Smooth muscle cell (in vitro differentiated cells): ENCODE results near the gene ZNF783. TPM values are rescaled to one million over a fixed set of nuclear protein-coding genes. Genes with fewer than 3 reads are reported as not detected.
"Not testable (repeated sequence)": the region's sequence is repeated elsewhere in the genome, so short reads cannot be mapped to it uniquely, and the experiment has no call there.

ENCODE experiments used
- DNase-seq: peaks from one replicate; lab custom pipeline; 2025; ENCODE audit not compliant: unreplicated experiment; lab: John Stamatoyannopoulos, UW
- H2AFZ ChIP-seq: fragments of 200-600 bp; sonication (generic); 2 replicates; pipeline ENCODE4 v1.6.0; 2016; ENCODE audit warnings: antibody characterized with exemption, low read depth, mild to moderate bottlenecking
- H3F3A ChIP-seq: fragments of 200-600 bp; sonication (generic); 2 replicates; pipeline ENCODE4 v1.6.0; 2017; ENCODE audit warnings: antibody characterized with exemption, low read depth
- H3K27ac ChIP-seq: fragments of 200-600 bp; sonication (generic); 2 replicates; pipeline ENCODE4 v1.5.1; 2016; ENCODE audit warnings: low read depth, mild to moderate bottlenecking
- H3K27me3 ChIP-seq: fragments of 200-600 bp; sonication (generic); 2 replicates; pipeline ENCODE4 v1.6.1; 2016; ENCODE audit warnings: low read depth, mild to moderate bottlenecking
- H3K36me3 ChIP-seq: fragments of 200-600 bp; sonication (generic); 2 replicates; pipeline ENCODE4 v1.5.1; 2016; ENCODE audit warnings: low read depth
- H3K4me1 ChIP-seq: fragments of 200-600 bp; sonication (generic); 2 replicates; pipeline ENCODE4 v1.5.1; 2016; ENCODE audit warnings: low read depth
- H3K4me2 ChIP-seq: fragments of 200-600 bp; sonication (generic); 2 replicates; pipeline ENCODE4 v1.6.0; 2016; ENCODE audit warnings: mild to moderate bottlenecking
- H3K4me3 ChIP-seq: fragments of 200-600 bp; sonication (generic); 2 replicates; pipeline ENCODE4 v1.5.1; 2016; ENCODE audit warnings: mild to moderate bottlenecking
- H3K79me2 ChIP-seq: fragments of 200-600 bp; sonication (generic); 2 replicates; pipeline ENCODE4 v1.6.0; 2016; ENCODE audit warnings: low read depth, mild to moderate bottlenecking
- H3K9ac ChIP-seq: fragments of 200-600 bp; sonication (generic); 2 replicates; pipeline ENCODE4 v1.6.0; 2016; ENCODE audit warnings: low read depth
- H3K9me3 ChIP-seq: fragments of 200-600 bp; sonication (generic); replicated peaks from 2 replicates; pipeline ENCODE4 v1.5.1; 2016; ENCODE audit warnings: low read depth
- H4K20me1 ChIP-seq: fragments of 200-600 bp; sonication (generic); 2 replicates; pipeline ENCODE4 v1.6.0; 2016; ENCODE audit warnings: low read depth
- WGBS: methylation state at CpG from one replicate; pipeline ENCODE4 v1.1.7; 2016; ENCODE audit warnings: low lambda C conversion rate; 5-methylcytosine and 5-hydroxymethylcytosine counted together
- polyA plus RNA-seq: library from polyadenylated mRNA; unstranded; fragments of >200 nt; fragmentation: Nextera tagmentation; extraction: Ambion mirVana; gene quantifications from 2 replicates; pipeline ENCODE4 v1.2.1, GENCODE V29; 2016
- total RNA-seq: library from RNA; depleted of rRNA; stranded (reverse); fragments of >200 nt; gene quantifications from 2 replicates; pipeline ENCODE4 v1.2.3, GENCODE V29; 2014
- TF ChIP-seq, protein P1 (sequence below): fragments of 200-600 bp; sonication (generic); IDR thresholded peaks from 2 replicates; pipeline ENCODE4 v1.5.1; 2017; ENCODE audit warnings: borderline replicate concordance, mild to moderate bottlenecking, antibody characterized with exemption; ENCODE audit not compliant: insufficient read depth, poor library complexity, severe bottlenecking

ZNF783 gene
- total and polyA plus RNA-seq, 2 experiments from 2014 or later, result 7.2 to 8.1 TPM

DNA sequence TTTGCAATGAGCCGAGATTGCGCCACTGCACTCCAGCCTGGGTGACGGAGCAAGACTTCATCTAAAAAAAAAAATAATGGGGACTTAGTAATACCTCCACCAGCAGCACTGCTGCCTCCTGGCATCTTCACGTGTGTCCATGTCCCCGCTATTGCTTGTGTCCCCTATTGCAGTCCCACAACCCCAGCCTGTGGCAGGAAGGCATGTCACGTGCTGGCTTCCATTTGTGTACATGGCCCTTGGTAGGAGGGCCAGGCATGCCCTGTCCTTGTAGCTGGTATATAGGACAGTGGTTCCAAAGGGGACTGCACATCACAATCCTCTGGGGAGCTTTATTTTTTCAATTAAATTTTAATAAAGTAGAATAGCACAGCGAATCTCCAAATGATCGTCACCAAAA is 5.7 kb downstream of the ZNF783 start:
- Histone ChIP-seq H2AFZ (no peak overlapping the region), H3K9me3 (no peaks in the 10 kb centered on the region), H3K36me3 (peaks cover 15% of the 10 kb centered on the region), H3K27ac (no peak overlapping the region), H3K4me3 (no peak overlapping the region), H3K4me2 (no peak overlapping the region), H4K20me1 (peaks cover 17% of the 10 kb centered on the region), H3K27me3 (no peaks in the 10 kb centered on the region), H3K79me2 (peaks cover 31% of the 10 kb centered on the region), H3F3A (no peaks in the 10 kb centered on the region), H3K9ac (no peak overlapping the region), H3K4me1 (peaks cover 2% of the 10 kb centered on the region)
- DNase-seq, result no peak
- 97% methylated on average over 8 of the region's 8 CpGs for WGBS
- TF ChIP-seq, protein P1, sequence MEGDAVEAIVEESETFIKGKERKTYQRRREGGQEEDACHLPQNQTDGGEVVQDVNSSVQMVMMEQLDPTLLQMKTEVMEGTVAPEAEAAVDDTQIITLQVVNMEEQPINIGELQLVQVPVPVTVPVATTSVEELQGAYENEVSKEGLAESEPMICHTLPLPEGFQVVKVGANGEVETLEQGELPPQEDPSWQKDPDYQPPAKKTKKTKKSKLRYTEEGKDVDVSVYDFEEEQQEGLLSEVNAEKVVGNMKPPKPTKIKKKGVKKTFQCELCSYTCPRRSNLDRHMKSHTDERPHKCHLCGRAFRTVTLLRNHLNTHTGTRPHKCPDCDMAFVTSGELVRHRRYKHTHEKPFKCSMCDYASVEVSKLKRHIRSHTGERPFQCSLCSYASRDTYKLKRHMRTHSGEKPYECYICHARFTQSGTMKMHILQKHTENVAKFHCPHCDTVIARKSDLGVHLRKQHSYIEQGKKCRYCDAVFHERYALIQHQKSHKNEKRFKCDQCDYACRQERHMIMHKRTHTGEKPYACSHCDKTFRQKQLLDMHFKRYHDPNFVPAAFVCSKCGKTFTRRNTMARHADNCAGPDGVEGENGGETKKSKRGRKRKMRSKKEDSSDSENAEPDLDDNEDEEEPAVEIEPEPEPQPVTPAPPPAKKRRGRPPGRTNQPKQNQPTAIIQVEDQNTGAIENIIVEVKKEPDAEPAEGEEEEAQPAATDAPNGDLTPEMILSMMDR, result no peak

DNA sequence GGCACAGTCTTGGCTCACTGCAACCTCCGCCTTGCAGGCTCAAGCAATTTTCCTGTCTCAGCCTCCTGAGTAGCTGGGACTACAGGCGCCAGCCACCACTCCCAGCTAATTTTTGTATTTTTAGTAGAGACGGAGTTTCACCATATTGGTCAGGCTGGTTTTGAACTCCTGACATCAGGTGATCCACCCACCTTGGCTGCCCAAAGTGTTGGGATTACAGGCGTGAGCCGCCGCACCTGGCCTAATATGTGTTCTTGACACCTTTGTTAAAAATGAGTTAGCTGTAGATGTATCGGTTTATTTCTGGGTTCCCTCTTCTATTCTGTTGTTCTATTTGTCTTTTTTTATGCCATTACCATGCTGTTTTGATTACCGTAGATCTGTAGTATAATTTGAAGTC is 12.4 kb downstream of the ZNF783 start:
- 97% methylated on average over 8 of the region's 8 CpGs for WGBS
- H3K27me3 ChIP-seq, H2AFZ ChIP-seq, H3K4me1 ChIP-seq, H3K27ac ChIP-seq, H3K4me2 ChIP-seq, H3K9me3 ChIP-seq, H3K4me3 ChIP-seq, H3K9ac ChIP-seq, H3F3A ChIP-seq, DNase-seq: not testable (repeated sequence)
- Histone ChIP-seq H3K79me2 (peaks cover 34% of the 10 kb centered on the region), H4K20me1 (peaks cover 17% of the 10 kb centered on the region), H3K36me3 (peaks cover 15% of the 10 kb centered on the region)

DNA sequence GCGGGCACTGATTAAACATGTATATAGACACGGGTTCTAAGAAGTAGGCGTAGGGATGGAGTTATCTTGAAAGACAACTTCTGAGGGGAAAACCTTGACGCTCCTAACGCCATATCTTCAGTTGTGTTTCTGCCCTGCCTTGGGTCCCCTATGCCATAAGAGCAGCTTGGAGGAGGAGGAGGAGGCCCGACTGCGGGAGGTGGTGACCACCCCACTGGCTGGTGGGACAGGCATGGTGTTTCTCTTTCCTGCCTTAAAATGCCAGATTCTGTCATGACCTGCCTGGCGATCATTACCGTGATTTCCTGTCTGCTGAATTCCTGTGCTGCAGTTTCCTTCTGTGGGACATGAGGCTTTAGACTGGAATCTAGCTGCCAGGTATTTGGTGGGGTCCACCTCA is 15.9 kb downstream of the ZNF783 start:
- Histone ChIP-seq H3F3A (no peaks in the 10 kb centered on the region), H3K36me3 (peaks cover 6% of the 10 kb centered on the region), H3K4me1 (no peaks in the 10 kb centered on the region), H3K79me2 (peaks cover 16% of the 10 kb centered on the region), H3K27ac (no peak overlapping the region), H3K4me2 (no peak overlapping the region), H4K20me1 (no peaks in the 10 kb centered on the region), H3K9me3 (peaks cover 3% of the 10 kb centered on the region), H3K27me3 (no peaks in the 10 kb centered on the region), H3K9ac (no peak overlapping the region), H3K4me3 (no peak overlapping the region), H2AFZ (no peak overlapping the region)
- TF ChIP-seq, protein P1, result no peak
- 98% methylated on average over 9 of the region's 9 CpGs for WGBS
- DNase-seq, result no peak

DNA sequence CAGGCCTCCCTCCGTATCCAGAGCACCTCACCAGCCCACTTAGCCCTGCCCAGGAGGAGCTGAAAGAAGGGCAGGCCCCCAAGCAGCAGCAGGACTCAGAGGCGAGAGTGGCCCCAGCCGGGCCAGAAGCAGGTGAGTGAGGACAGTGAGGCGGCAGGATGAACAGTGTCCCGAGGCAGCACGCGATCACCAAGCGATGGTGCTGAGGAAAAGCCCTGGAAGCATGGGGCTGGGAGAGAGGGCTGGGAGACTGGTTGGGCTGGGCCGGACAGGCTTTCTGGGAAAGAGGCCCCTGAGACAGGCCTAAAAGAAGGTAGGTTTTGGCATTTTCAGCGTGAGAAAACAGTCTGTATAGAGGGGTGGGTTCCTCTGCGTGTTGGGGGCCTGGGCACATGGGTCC is 16.4 kb downstream of the ZNF783 start:
- no peak overlapping the region for H3K4me3 ChIP-seq
- peaks cover 3% of the 10 kb centered on the region for H3K9me3 ChIP-seq
- DNase-seq, result no peak
- no peaks in the 10 kb centered on the region for H4K20me1 ChIP-seq
- H3K27ac ChIP-seq, result no peak overlapping the region
- TF ChIP-seq, protein P1, result no peak
- no peak overlapping the region for H2AFZ ChIP-seq
- H3K79me2 ChIP-seq, result peaks cover 14% of the 10 kb centered on the region
- WGBS, result 94% methylated on average over 10 of the region's 11 CpGs
- H3F3A ChIP-seq, result no peaks in the 10 kb centered on the region
- H3K4me1 ChIP-seq, result no peaks in the 10 kb centered on the region
- no peak overlapping the region for H3K4me2 ChIP-seq
- no peak overlapping the region for H3K9ac ChIP-seq
- H3K36me3 ChIP-seq, result peaks cover 6% of the 10 kb centered on the region
- no peaks in the 10 kb centered on the region for H3K27me3 ChIP-seq
